HL-60 (cell line): ENCODE measurements around the gene GALNT12.

Source experiments
- DNase-seq, 2 experiments: peaks; one replicate each; pipeline ENCODE4 v3.0.0-alpha.2; 2010 to 2020; ENCODE audit warnings: low read depth in 1 of 2, low spot score in 1 of 2
- H3K27ac ChIP-seq: fragments of 250-450 bp; sonication (Bioruptor Pico); replicated peaks from 2 replicates; pipeline ENCODE4 v1.5.1; 2020; ENCODE audit warnings: mild to moderate bottlenecking, moderate library complexity
- H3K27me3 ChIP-seq: fragments of 250-450 bp; sonication (Bioruptor Pico); 2 replicates; pipeline ENCODE4 v1.5.1; 2021; ENCODE audit warnings: mild to moderate bottlenecking, moderate library complexity; ENCODE audit not compliant: insufficient read depth, poor library complexity, severe bottlenecking
- H3K4me3 ChIP-seq: replicated peaks from 2 replicates; pipeline ENCODE4 v1.5.1; 2011; ENCODE audit warnings: mild to moderate bottlenecking, control low read depth, low read length; ENCODE audit not compliant: insufficient read depth
- CTCF ChIP-seq: IDR thresholded peaks from one replicate; pipeline ENCODE4 v1.5.1; 2011; ENCODE audit warnings: low read length, control low read depth, inconsistent platforms; ENCODE audit not compliant: insufficient read depth
- GABPA ChIP-seq: IDR thresholded peaks from 2 replicates; pipeline ENCODE4 v1.6.1; 2012; ENCODE audit warnings: low read depth
- POLR2AphosphoS5 ChIP-seq: IDR thresholded peaks from 2 replicates; pipeline ENCODE4 v1.6.1; 2012; ENCODE audit warnings: low read depth
- REST ChIP-seq: IDR thresholded peaks from 2 replicates; pipeline ENCODE4 v1.6.1; 2012; ENCODE audit warnings: low read depth; ENCODE audit not compliant: insufficient replicate concordance
- SPI1 ChIP-seq: IDR thresholded peaks from 2 replicates; pipeline ENCODE4 v1.6.1; 2012; ENCODE audit warnings: low read depth, mild to moderate bottlenecking, borderline replicate concordance

The GALNT12 gene

GRCh38 chr9:98768344-98768743 lies 39.1 kb upstream of the GALNT12 start:
- Histone ChIP-seq H3K27ac (no peak overlapping the region), H3K4me3 (no peak overlapping the region), H3K27me3 (no peaks in the 10 kb centered on the region)
- DNase-seq = no peak
- TF ChIP-seq POLR2AphosphoS5 = no peak
- TF ChIP-seq REST = no peak
- no peak for TF ChIP-seq CTCF
- TF ChIP-seq SPI1 = no peak
- TF ChIP-seq GABPA = no peak

- DNase-seq = no peak
- TF ChIP-seq REST (no peak), CTCF (no peak), SPI1 (no peak), GABPA (no peak), POLR2AphosphoS5 (no peak)
- no peak overlapping the region for H3K27ac ChIP-seq
- H3K4me3 ChIP-seq = no peak overlapping the region
- H3K27me3 ChIP-seq = no peaks in the 10 kb centered on the region
Observed at GRCh38 chr9:98770717-98771116, 36.8 kb upstream of the GALNT12 start.

- no peak for DNase-seq
- no peaks in the 10 kb centered on the region for H3K27me3 ChIP-seq
- H3K27ac ChIP-seq = no peak overlapping the region
- TF ChIP-seq SPI1 = no peak
- no peak for TF ChIP-seq GABPA
- no peak for TF ChIP-seq CTCF
- TF ChIP-seq POLR2AphosphoS5 = no peak
- TF ChIP-seq REST = no peak
- H3K4me3 ChIP-seq = no peak overlapping the region
Observed at GRCh38 chr9:98771209-98771874, 36.1 kb upstream of the GALNT12 start.
